ENCODE measurements around the gene SMC1B.

Gene SMC1B

GRCh38 chr22:45318168-45318557, 95.2 kb downstream of the SMC1B start:
- DNase-seq = peak; percentile 87

- DNase-seq = peak; percentile 47
Measured at GRCh38 chr22:45317551-45318167, 95.7 kb downstream of the SMC1B start.

- DNase-seq = no peak
Measured at GRCh38 chr22:45316796-45317526, 96.4 kb downstream of the SMC1B start.

- DNase-seq = no peak
Measured at GRCh38 chr22:45314786-45315185, 98.6 kb downstream of the SMC1B start.

- no peak for DNase-seq
Measured at GRCh38 chr22:45314054-45314721, 99.2 kb downstream of the SMC1B start.

GRCh38 chr22:45312856-45313255, 100.5 kb downstream of the SMC1B start:
- no peak for DNase-seq

GRCh38 chr22:45312415-45312814, 101.0 kb downstream of the SMC1B start:
- DNase-seq = no peak

- no peak for DNase-seq
Measured at GRCh38 chr22:45310977-45311531, 102.3 kb downstream of the SMC1B start.

GRCh38 chr22:45310331-45310976, 102.9 kb downstream of the SMC1B start:
- DNase-seq = no peak

- peak; percentile 97 for DNase-seq
Measured at GRCh38 chr22:45309422-45310227, 103.8 kb downstream of the SMC1B start, which contains the start of gene FAM118A. Gene FAM118A, plus strand, starts transcription at chr22:45309934. Its CDS starts 12,446 bp downstream, at chr22:45322380.

GRCh38 chr22:45308957-45309421, 104.4 kb downstream of the SMC1B start:
- DNase-seq = no peak

GRCh38 chr22:45308391-45308956, 104.9 kb downstream of the SMC1B start:
- DNase-seq = no peak

- DNase-seq = no peak
Measured at GRCh38 chr22:45306139-45306538, 107.3 kb downstream of the SMC1B start.

- no peak for DNase-seq
Measured at GRCh38 chr22:45305456-45306075, 107.8 kb downstream of the SMC1B start.

GRCh38 chr22:45304971-45305370, 108.4 kb downstream of the SMC1B start:
- DNase-seq = no peak

GRCh38 chr22:45303181-45303580, 110.2 kb downstream of the SMC1B start:
- no peak for DNase-seq

- DNase-seq = no peak
Measured at GRCh38 chr22:45302751-45303150, 110.6 kb downstream of the SMC1B start.

GRCh38 chr22:45298934-45299505, 114.4 kb downstream of the SMC1B start:
- DNase-seq = no peak

GRCh38 chr22:45296628-45297297, 116.6 kb downstream of the SMC1B start:
- DNase-seq = no peak

GRCh38 chr22:45295492-45295891, 117.9 kb downstream of the SMC1B start:
- no peak for DNase-seq
